Transverse colon (tissue), 4 donors: ENCODE results near the gene DIAPH3. TPM values are rescaled to one million over a fixed set of nuclear protein-coding genes. Genes with fewer than 3 reads are reported as not detected.

Source experiments
- DNase-seq: peaks from one replicate; pipeline ENCODE4 v3.0.0-alpha.2; 2019
- H3K27ac ChIP-seq, 4 donors: fragments of 200-600 bp; sonication (generic); 2 replicates each; pipeline ENCODE4 v1.5.1; 2016 to 2018; ENCODE audit warnings: inconsistent platforms in 4 of 4
- H3K27me3 ChIP-seq: fragments of 200-600 bp; sonication (generic); 2 replicates; pipeline ENCODE4 v1.5.1; 2017; ENCODE audit warnings: inconsistent platforms
- H3K36me3 ChIP-seq, 4 donors: fragments of 200-600 bp; sonication (generic); 2 replicates each; pipeline ENCODE4 v1.5.1; 2017 to 2019; ENCODE audit warnings: inconsistent platforms in 4 of 4
- H3K4me1 ChIP-seq, 4 donors: fragments of 200-600 bp; sonication (generic); 2 replicates each; pipeline ENCODE4 v1.5.1; 2017 to 2020; ENCODE audit warnings: inconsistent platforms in 4 of 4
- H3K4me3 ChIP-seq, 4 donors: fragments of 200-600 bp; sonication (generic); 1 replicate in 1 of 4; 2 replicates in 3 of 4; pipeline versions ENCODE4 v1.5.1 to v1.6.1; 2017 to 2019; ENCODE audit warnings: inconsistent platforms in 4 of 4
- H3K9me3 ChIP-seq, 2 donors: fragments of 200-600 bp; sonication (generic); 2 replicates each; pipeline ENCODE4 v1.5.1; 2017 to 2019; ENCODE audit warnings: inconsistent platforms in 2 of 2
- EP300 ChIP-seq: sonication (generic); formaldehyde crosslinking; IDR thresholded peaks from one replicate; pipeline ENCODE4 v1.6.1; 2017; ENCODE audit warnings: antibody characterized with exemption, low read depth
- POLR2A ChIP-seq: fragments of 450-650 bp; IDR thresholded peaks from one replicate; pipeline ENCODE4 v1.6.1; 2016; ENCODE audit warnings: antibody characterized with exemption, mild to moderate bottlenecking, moderate library complexity
- POLR2AphosphoS5 ChIP-seq, 3 donors: sonication (generic); formaldehyde crosslinking; IDR thresholded peaks; one replicate each; pipeline ENCODE4 v1.6.1; 2016; ENCODE audit warnings: antibody characterized with exemption in 3 of 3
- WGBS, 2 donors: methylation state at CpG; one replicate each; pipeline ENCODE4 v1.1.5; 2018; ENCODE audit warnings: low coverage in 1 of 2; 5-methylcytosine and 5-hydroxymethylcytosine counted together
- in situ Hi-C, 4 donors: fragments of 200-750 bp; cut with MboI; loops; one replicate each; pipeline versions ENCODE4 v1.15.0 to v1.15.1; 2017; ENCODE audit warnings: low sequenced_read_pairs in 3 of 4, low pct_ligation_motif_present in 1 of 4, low pct_unique_long_range_greater_than_20kb in 1 of 4
- intact Hi-C: fragments of 100-400 bp; cut with DNase I; formaldehyde crosslinking; loops from one replicate; pipeline ENCODE4 v1.15.1; 2023; ENCODE audit warnings: low total_unique reads
- total RNA-seq, 4 donors: library from RNA; depleted of rRNA; stranded (reverse); fragments of >200 nt; gene quantifications; one replicate each; pipeline ENCODE4 v1.1.0, GENCODE V29; 2016
- TF ChIP-seq, protein P1 (sequence below), 5 experiments: fragments of 200-600 bp in 3 of 5; fragments of 450-650 bp in 2 of 5; sonication (generic) in 3 of 5; IDR thresholded peaks; 1 replicate in 2 of 5; 2 replicates in 3 of 5; pipeline ENCODE4 v1.5.1; 2016 to 2017; ENCODE audit warnings: antibody characterized with exemption in 5 of 5, inconsistent platforms in 3 of 5, mild to moderate bottlenecking in 2 of 5, moderate library complexity in 1 of 5

The DIAPH3 gene
- total RNA-seq, 4 donors from 2014 or later, result 0.95 to 1.6 (median 1.2) TPM

DNA sequence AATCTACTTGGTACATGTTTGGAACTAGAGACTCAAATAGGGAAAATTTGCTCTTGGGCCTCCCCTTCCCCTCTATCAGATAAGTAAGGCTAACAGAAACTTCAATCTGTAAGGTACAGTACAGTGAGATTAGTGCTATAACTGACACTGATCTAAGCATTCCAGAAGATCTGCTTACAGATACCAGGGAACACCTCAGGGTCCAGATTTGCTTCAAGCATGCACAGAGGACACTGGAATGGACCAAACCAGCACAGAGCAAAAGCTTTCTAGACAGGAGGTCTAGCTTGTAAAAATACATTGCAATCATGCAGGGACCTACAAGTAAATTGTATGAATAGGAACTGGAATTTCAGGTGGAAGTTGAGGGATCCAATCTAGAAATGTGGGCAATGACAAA is 16.4 kb downstream of the DIAPH3 start:
- peaks cover 0 to 9% (median 2%) of the 10 kb centered on the region in 4 donors for H3K4me1 ChIP-seq
- no peak overlapping the region for H3K4me3 ChIP-seq
- TF ChIP-seq POLR2A (no peak), POLR2AphosphoS5 (IDR thresholded peaks at IDR 0.05) (no peak)
- TF ChIP-seq, protein P1, sequence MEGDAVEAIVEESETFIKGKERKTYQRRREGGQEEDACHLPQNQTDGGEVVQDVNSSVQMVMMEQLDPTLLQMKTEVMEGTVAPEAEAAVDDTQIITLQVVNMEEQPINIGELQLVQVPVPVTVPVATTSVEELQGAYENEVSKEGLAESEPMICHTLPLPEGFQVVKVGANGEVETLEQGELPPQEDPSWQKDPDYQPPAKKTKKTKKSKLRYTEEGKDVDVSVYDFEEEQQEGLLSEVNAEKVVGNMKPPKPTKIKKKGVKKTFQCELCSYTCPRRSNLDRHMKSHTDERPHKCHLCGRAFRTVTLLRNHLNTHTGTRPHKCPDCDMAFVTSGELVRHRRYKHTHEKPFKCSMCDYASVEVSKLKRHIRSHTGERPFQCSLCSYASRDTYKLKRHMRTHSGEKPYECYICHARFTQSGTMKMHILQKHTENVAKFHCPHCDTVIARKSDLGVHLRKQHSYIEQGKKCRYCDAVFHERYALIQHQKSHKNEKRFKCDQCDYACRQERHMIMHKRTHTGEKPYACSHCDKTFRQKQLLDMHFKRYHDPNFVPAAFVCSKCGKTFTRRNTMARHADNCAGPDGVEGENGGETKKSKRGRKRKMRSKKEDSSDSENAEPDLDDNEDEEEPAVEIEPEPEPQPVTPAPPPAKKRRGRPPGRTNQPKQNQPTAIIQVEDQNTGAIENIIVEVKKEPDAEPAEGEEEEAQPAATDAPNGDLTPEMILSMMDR (IDR thresholded peaks at IDR 0.05), result no peak
- no peaks in the 10 kb centered on the region for H3K27me3 ChIP-seq
- no peaks in the 10 kb centered on the region for H3K9me3 ChIP-seq
- no peaks in the 10 kb centered on the region for H3K36me3 ChIP-seq
- in situ Hi-C loops (no loop called here), intact Hi-C loops (no loop called here)
- no peak overlapping the region for H3K27ac ChIP-seq
- DNase-seq, result no peak

DNA sequence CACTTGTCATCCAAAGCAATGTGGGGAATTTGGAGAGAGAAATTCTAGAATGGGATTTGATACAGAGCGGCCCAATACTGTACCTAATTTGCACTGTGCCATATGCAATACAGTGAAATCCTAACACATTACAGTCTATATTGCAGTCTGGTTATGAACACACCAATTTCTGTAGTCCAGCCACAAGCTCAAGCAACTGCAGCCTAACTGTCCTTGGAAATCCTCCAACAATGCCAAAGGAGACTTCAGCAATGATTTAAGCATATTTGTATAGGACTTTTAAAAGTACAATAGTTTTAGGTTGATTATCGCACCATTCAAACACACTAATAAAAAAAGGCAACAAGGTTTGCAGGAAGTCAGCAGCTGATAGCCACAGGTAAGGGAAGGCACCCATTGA is 17.3 kb downstream of the DIAPH3 start:
- no peaks in the 10 kb centered on the region for H3K27me3 ChIP-seq
- in situ Hi-C loops, result no loop called here
- H3K27ac ChIP-seq, result no peak overlapping the region
- H3K36me3 ChIP-seq, result no peaks in the 10 kb centered on the region
- intact Hi-C loops, result no loop called here
- peaks cover 0 to 9% (median 2%) of the 10 kb centered on the region in 4 donors for H3K4me1 ChIP-seq
- H3K9me3 ChIP-seq, result no peaks in the 10 kb centered on the region
- DNase-seq, result no peak
- WGBS, 2 donors, result 67 to 72% methylated on average over 1 to 2 of the region's 2 CpGs
- no peak for TF ChIP-seq EP300
- TF ChIP-seq POLR2A, result no peak
- TF ChIP-seq, protein P1 (IDR thresholded peaks at IDR 0.05), result no peak
- TF ChIP-seq POLR2AphosphoS5 (IDR thresholded peaks at IDR 0.05), result no peak
- no peak overlapping the region for H3K4me3 ChIP-seq

DNA sequence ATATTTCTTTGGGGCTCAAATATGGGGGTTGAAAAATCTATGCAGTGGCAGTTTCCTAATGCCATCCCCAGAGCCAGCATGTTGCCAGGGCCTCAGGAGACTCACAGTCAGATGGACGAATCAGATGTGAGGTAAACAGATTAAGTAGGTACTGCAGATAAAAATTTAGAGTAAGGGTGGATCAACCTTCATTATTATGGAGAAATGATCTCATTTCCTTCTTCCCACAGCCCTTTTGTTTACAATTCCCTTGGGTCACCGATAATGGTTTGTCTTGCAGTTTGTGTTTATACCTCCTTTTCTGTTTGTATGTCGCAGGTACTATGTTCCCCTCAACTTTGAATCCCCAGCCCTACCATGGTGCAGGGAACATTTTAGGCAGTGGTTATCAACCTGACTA is 20.0 kb downstream of the DIAPH3 start:
- Histone ChIP-seq H3K4me1 (peaks cover 0 to 9% (median 2%) of the 10 kb centered on the region in 4 donors), H3K4me3 (no peak overlapping the region), H3K27ac (no peak overlapping the region), H3K9me3 (no peaks in the 10 kb centered on the region), H3K27me3 (no peaks in the 10 kb centered on the region), H3K36me3 (no peaks in the 10 kb centered on the region)
- DNase-seq, result no peak
- TF ChIP-seq POLR2AphosphoS5 (IDR thresholded peaks at IDR 0.05) (no peak), POLR2A (no peak), EP300 (no peak)
- TF ChIP-seq, protein P1 (IDR thresholded peaks at IDR 0.05), result no peak
- in situ Hi-C loops (no loop called here), intact Hi-C loops (no loop called here)
- 84 to 87% methylated on average over 3 of the region's 3 CpGs for WGBS, 2 donors

DNA sequence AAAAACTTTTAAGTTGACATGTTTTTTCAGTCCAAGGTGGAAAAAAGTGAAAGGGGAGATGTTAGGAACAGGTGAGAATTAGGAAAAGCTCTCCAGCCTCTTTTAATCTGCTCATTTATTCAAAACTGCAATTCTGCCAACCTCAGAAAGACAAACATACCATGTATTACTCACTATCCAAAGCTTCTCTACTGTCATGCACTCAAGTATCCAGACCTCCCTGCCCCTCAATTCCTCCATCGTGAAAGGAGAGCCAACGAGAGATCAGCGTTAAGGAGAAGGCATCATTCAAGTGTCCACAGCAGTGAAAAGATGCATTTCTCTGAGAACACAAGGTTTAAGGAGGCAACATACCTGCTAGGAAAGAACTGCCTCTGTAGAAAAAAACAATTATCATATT is 24.5 kb downstream of the DIAPH3 start:
- H3K9me3 ChIP-seq, result no peaks in the 10 kb centered on the region
- in situ Hi-C loops, result no loop called here
- no peak overlapping the region for H3K27ac ChIP-seq
- TF ChIP-seq EP300 (no peak), POLR2AphosphoS5 (IDR thresholded peaks at IDR 0.05) (no peak), POLR2A (no peak)
- TF ChIP-seq, protein P1 (IDR thresholded peaks at IDR 0.05), result no peak
- no peaks in the 10 kb centered on the region for H3K4me1 ChIP-seq
- 83% methylated on average over 3 of the region's 3 CpGs; no CpG with 5 or more reads in 1 of the 2 donors for WGBS, 2 donors
- intact Hi-C loops, result no loop called here
- H3K27me3 ChIP-seq, result no peaks in the 10 kb centered on the region
- H3K4me3 ChIP-seq, result no peak overlapping the region
- DNase-seq, result no peak
- no peaks in the 10 kb centered on the region for H3K36me3 ChIP-seq
